GM23338 (cell line): ENCODE results near the gene SLCO4C1. TPM values are rescaled to one million over a fixed set of nuclear protein-coding genes. Genes with fewer than 3 reads are reported as not detected.

Experiments
- ATAC-seq: fragments of 200-7000 bp; cut with Tn5 transposase; 3 replicates; pipeline ENCODE4 v1.9.1; 2020
- DNase-seq: peaks from one replicate; pipeline ENCODE4 v3.0.0-alpha.2; 2015; ENCODE audit warnings: low spot score
- H2AFZ ChIP-seq: fragments of 200-600 bp; sonication (generic); 2 replicates; pipeline ENCODE4 v1.8.0; 2016; ENCODE audit warnings: antibody characterized with exemption, mild to moderate bottlenecking, moderate library complexity
- H3F3A ChIP-seq: fragments of 200-600 bp; sonication (generic); replicated peaks from 2 replicates; pipeline ENCODE4 v1.8.0; 2017; ENCODE audit warnings: antibody characterized with exemption, mixed run types, low read depth
- H3K27ac ChIP-seq: fragments of 200-600 bp; sonication (generic); 2 replicates; pipeline ENCODE4 v1.6.1; 2016; ENCODE audit warnings: low read depth
- H3K27me3 ChIP-seq: fragments of 200-600 bp; sonication (generic); 2 replicates; pipeline ENCODE4 v1.8.0; 2016; ENCODE audit warnings: mild to moderate bottlenecking, mixed run types, moderate library complexity; ENCODE audit not compliant: insufficient read depth
- H3K36me3 ChIP-seq: fragments of 200-600 bp; sonication (generic); 2 replicates; pipeline ENCODE4 v1.8.0; 2016; ENCODE audit warnings: mild to moderate bottlenecking; ENCODE audit not compliant: insufficient read depth
- H3K4me1 ChIP-seq: fragments of 200-600 bp; sonication (generic); 2 replicates; pipeline ENCODE4 v1.8.0; 2016; ENCODE audit warnings: mild to moderate bottlenecking, moderate library complexity; ENCODE audit not compliant: insufficient read depth
- H3K4me2 ChIP-seq: fragments of 200-600 bp; sonication (generic); 2 replicates; pipeline ENCODE4 v1.7.1; 2017; ENCODE audit warnings: mixed run types
- H3K4me3 ChIP-seq: fragments of 200-600 bp; sonication (generic); 2 replicates; pipeline ENCODE4 v1.6.1; 2016; ENCODE audit warnings: mixed run types
- H3K79me2 ChIP-seq: fragments of 200-600 bp; sonication (generic); replicated peaks from 2 replicates; pipeline ENCODE4 v1.8.0; 2017; ENCODE audit warnings: mild to moderate bottlenecking; ENCODE audit not compliant: insufficient read depth
- H3K9me2 ChIP-seq: fragments of 200-600 bp; sonication (generic); 2 replicates; pipeline ENCODE4 v1.8.0; 2017; ENCODE audit not compliant: insufficient read depth
- H4K20me1 ChIP-seq: fragments of 200-600 bp; sonication (generic); replicated peaks from 2 replicates; pipeline ENCODE4 v1.8.0; 2017; ENCODE audit warnings: mild to moderate bottlenecking; ENCODE audit not compliant: insufficient read depth
- H3K27ac Mint-ChIP-seq: 2 replicates; pipeline ENCODE4 v1.8.0; 2020; ENCODE audit warnings: inconsistent platforms, mild to moderate bottlenecking, moderate library complexity, mixed read lengths
- H3K27me3 Mint-ChIP-seq: 3 replicates; pipeline ENCODE4 v1.8.0; 2022; ENCODE audit warnings: low read depth, mild to moderate bottlenecking, moderate library complexity, mixed read lengths, inconsistent platforms; ENCODE audit not compliant: insufficient read depth, poor library complexity
- H3K36me3 Mint-ChIP-seq: 3 replicates; pipeline ENCODE4 v1.8.0; 2021; ENCODE audit warnings: low read depth, mild to moderate bottlenecking, inconsistent platforms, moderate library complexity, mixed read lengths
- H3K4me1 Mint-ChIP-seq: 3 replicates; pipeline ENCODE4 v1.8.0; 2020; ENCODE audit warnings: mild to moderate bottlenecking, inconsistent platforms, mixed read lengths
- H3K4me3 Mint-ChIP-seq: 3 replicates; pipeline ENCODE4 v1.8.0; 2021; ENCODE audit warnings: moderate library complexity, mild to moderate bottlenecking, inconsistent platforms, mixed read lengths
- H3K9me3 Mint-ChIP-seq: 3 replicates; pipeline ENCODE4 v1.8.0; 2020; ENCODE audit warnings: moderate library complexity, mild to moderate bottlenecking, inconsistent platforms, mixed read lengths
- EZH2 ChIP-seq: fragments of 200-600 bp; sonication (generic); IDR thresholded peaks from one replicate; pipeline ENCODE4 v1.8.0; 2017; ENCODE audit warnings: antibody characterized with exemption, mild to moderate bottlenecking, low read depth; ENCODE audit not compliant: unreplicated experiment
- EZH2phosphoT487 ChIP-seq: fragments of 200-600 bp; sonication (generic); IDR thresholded peaks from one replicate; pipeline ENCODE4 v1.8.1; 2018; ENCODE audit warnings: antibody characterized with exemption; ENCODE audit not compliant: unreplicated experiment
- JUNB ChIP-seq: IDR thresholded peaks from one replicate; pipeline ENCODE4 v1.6.1; 2016; ENCODE audit warnings: antibody characterized with exemption; ENCODE audit not compliant: unreplicated experiment
- NANOG ChIP-seq: IDR thresholded peaks from 2 replicates; pipeline ENCODE4 v1.6.1; 2016; ENCODE audit warnings: antibody characterized with exemption, borderline replicate concordance
- POLR2AphosphoS5 ChIP-seq: IDR thresholded peaks from 2 replicates; pipeline ENCODE4 v1.6.1; 2016; ENCODE audit warnings: antibody characterized with exemption, low read depth
- polyA plus RNA-seq: library from polyadenylated mRNA; unstranded; fragments of >200 nt; fragmentation: Nextera tagmentation; extraction: Ambion mirVana; gene quantifications from 2 replicates; pipeline ENCODE4 v1.2.1, GENCODE V29; 2016
- total RNA-seq: library from RNA; depleted of rRNA; stranded (reverse); fragments of >200 nt; shearing (Covaris generic); gene quantifications from 2 replicates; pipeline ENCODE4 v1.2.3, GENCODE V29; 2014
- TF ChIP-seq, protein P1 (sequence below): IDR thresholded peaks from one replicate; pipeline ENCODE4 v1.6.1; 2018; ENCODE audit warnings: antibody characterized with exemption; ENCODE audit not compliant: unreplicated experiment

The SLCO4C1 gene
- total and polyA plus RNA-seq, 2 experiments from 2014 or later = 2.4 to 6.7 TPM

DNA sequence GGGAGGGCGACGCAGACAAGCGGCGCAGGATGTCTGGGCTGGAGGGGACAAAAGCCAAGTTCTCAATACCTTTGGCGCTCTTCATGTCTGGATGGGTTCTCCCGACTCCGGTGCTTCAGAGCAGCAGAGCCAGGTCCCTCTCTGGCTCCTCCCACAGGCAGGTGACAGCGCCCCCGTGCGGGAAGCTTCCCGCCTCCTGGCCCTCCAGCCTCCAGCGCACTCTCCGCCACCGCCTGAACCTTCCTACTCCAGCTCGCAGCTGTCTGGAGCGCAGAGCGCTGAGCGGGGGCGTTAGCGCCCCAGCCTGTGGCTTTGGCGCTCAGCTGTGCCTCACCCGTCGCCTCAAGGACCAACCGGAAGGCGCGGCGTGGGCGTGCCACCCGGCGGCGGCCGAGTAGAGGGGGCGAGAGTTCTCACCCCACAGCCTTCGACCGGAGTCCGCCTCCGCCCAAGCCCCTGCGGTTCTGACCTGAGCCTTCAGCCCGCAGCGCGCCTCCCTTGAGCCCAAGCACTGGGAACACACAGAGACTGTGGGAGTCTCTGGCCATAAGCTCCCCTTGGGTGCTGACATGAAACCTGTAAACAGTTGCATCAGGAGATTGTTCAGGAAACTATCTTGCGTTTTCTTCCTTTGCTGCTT is at the start of gene SLCO4C1 (continued):
- TF ChIP-seq, protein P1, sequence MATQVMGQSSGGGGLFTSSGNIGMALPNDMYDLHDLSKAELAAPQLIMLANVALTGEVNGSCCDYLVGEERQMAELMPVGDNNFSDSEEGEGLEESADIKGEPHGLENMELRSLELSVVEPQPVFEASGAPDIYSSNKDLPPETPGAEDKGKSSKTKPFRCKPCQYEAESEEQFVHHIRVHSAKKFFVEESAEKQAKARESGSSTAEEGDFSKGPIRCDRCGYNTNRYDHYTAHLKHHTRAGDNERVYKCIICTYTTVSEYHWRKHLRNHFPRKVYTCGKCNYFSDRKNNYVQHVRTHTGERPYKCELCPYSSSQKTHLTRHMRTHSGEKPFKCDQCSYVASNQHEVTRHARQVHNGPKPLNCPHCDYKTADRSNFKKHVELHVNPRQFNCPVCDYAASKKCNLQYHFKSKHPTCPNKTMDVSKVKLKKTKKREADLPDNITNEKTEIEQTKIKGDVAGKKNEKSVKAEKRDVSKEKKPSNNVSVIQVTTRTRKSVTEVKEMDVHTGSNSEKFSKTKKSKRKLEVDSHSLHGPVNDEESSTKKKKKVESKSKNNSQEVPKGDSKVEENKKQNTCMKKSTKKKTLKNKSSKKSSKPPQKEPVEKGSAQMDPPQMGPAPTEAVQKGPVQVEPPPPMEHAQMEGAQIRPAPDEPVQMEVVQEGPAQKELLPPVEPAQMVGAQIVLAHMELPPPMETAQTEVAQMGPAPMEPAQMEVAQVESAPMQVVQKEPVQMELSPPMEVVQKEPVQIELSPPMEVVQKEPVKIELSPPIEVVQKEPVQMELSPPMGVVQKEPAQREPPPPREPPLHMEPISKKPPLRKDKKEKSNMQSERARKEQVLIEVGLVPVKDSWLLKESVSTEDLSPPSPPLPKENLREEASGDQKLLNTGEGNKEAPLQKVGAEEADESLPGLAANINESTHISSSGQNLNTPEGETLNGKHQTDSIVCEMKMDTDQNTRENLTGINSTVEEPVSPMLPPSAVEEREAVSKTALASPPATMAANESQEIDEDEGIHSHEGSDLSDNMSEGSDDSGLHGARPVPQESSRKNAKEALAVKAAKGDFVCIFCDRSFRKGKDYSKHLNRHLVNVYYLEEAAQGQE = no peak
- TF ChIP-seq EZH2 = no peak

DNA sequence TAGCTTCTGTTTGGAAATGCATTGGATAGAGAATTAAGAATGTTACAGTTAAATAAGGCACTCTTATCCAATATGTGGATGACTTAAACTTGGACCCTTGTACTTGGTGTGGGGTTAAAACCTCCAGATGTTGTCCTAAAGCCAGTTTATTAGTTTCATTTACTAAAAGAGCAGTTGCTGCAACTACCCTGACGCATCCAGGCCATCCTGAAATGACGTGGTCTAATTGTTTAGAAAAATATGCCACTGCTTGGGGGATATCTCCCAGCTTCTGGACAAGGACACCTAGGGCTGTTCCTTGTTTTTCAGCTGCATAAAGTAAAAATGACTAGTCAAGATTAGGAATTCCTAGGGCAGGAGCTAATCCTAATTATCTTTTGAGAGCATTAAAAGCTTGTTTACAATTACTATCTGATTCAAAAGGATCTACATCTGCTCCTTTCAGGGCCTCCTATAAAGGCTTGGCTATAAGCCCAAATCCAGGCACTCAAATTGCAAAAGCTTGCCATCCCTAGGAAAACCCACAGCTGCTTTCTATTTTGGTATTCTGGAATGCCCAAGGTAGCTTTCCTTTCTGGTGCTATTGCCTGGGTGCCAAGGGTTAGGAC is 45.7 kb upstream of the SLCO4C1 start:
- H4K20me1 ChIP-seq = no peaks in the 10 kb centered on the region
- H3K36me3 Mint-ChIP-seq = no peaks in the 10 kb centered on the region
- H3K4me2 ChIP-seq = no peak overlapping the region
- no peak overlapping the region for H3K27ac Mint-ChIP-seq
- DNase-seq = no peak
- H3K4me1 Mint-ChIP-seq = peaks cover 5% of the 10 kb centered on the region
- H3K4me3 ChIP-seq = no peak overlapping the region
- ATAC-seq = no peak
- no peak overlapping the region for H2AFZ ChIP-seq
- peaks cover 14% of the 10 kb centered on the region; the same call in 1 of the 2 replicates for H3K27me3 ChIP-seq
- H3K4me3 Mint-ChIP-seq = no peak overlapping the region
- H3K9me2 ChIP-seq = 0 out of 2 replicates have a peak, but pooled peaks cover 8% of the 10 kb centered on the region
- H3K4me1 ChIP-seq = no peaks in the 10 kb centered on the region
- H3K79me2 ChIP-seq = no peaks in the 10 kb centered on the region
- no peaks in the 10 kb centered on the region for H3K36me3 ChIP-seq
- no peak overlapping the region for H3K27ac ChIP-seq
- no peaks in the 10 kb centered on the region for H3K27me3 Mint-ChIP-seq
- H3F3A ChIP-seq = no peaks in the 10 kb centered on the region
- no peaks in the 10 kb centered on the region for H3K9me3 Mint-ChIP-seq
- TF ChIP-seq POLR2AphosphoS5 = no peak
- no peak for TF ChIP-seq EZH2
- TF ChIP-seq JUNB = no peak
- no peak for TF ChIP-seq NANOG
- no peak for TF ChIP-seq EZH2phosphoT487
- TF ChIP-seq, protein P1 = no peak
